ENCODE data around the gene PSMC5. TPM values are rescaled to one million over a fixed set of nuclear protein-coding genes. Genes with fewer than 3 reads are reported as not detected.

The PSMC5 gene
- total RNA-seq, 1 experiment from 2014 or later, result 152 TPM

- ChIA-PET POLR2A (no interaction called here), CTCF (no interaction called here)
- ATAC-seq (no peak), DNase-seq (ENCODE audit: low spot score) (no peak)
- TF ChIP-seq FOXK1 (CRISPR knock-in tag; IDR thresholded peaks at IDR 0.05) (no peak), ATF6 (CRISPR knock-in tag; IDR thresholded peaks at IDR 0.05) (no peak)
- H3K36me3 Mint-ChIP-seq, result peaks cover 93% of the 10 kb centered on the region
- no peaks in the 10 kb centered on the region for H3K27me3 Mint-ChIP-seq (ENCODE audit: low read depth)
- no peak overlapping the region for H3K27ac Mint-ChIP-seq
- H3K9me3 Mint-ChIP-seq, result no peaks in the 10 kb centered on the region
- no peak overlapping the region for H3K4me3 Mint-ChIP-seq
- H3K4me1 Mint-ChIP-seq, result no peaks in the 10 kb centered on the region
Observed at GRCh38 chr17:63809970-63810369, 17.3 kb upstream of the PSMC5 start.

- ATAC-seq (no peak), DNase-seq (ENCODE audit: low spot score) (no peak)
- no peaks in the 10 kb centered on the region for H3K27me3 Mint-ChIP-seq (ENCODE audit: low read depth)
- TF ChIP-seq PREB (CRISPR knock-in tag; IDR thresholded peaks at IDR 0.05; ENCODE audit: borderline replicate concordance) (no peak), MAX (CRISPR knock-in tag; IDR thresholded peaks at IDR 0.05) (no peak), ZNF512 (CRISPR knock-in tag; IDR thresholded peaks at IDR 0.05; ENCODE audit: borderline replicate concordance) (no peak), ZBTB43 (CRISPR knock-in tag; IDR thresholded peaks at IDR 0.05) (no peak), NFE2L1 (CRISPR knock-in tag; IDR thresholded peaks at IDR 0.05) (no peak), ZNF317 (CRISPR knock-in tag; IDR thresholded peaks at IDR 0.05; ENCODE audit: borderline replicate concordance, low read depth) (no peak), ATF2 (CRISPR knock-in tag; IDR thresholded peaks at IDR 0.05; ENCODE audit: borderline replicate concordance, low read depth) (no peak), ZNF416 (CRISPR knock-in tag; IDR thresholded peaks at IDR 0.05) (no peak), ESRRA (CRISPR knock-in tag; IDR thresholded peaks at IDR 0.05; ENCODE audit: borderline replicate concordance) (no peak), PRRX2 (CRISPR knock-in tag; IDR thresholded peaks at IDR 0.05) (no peak), FOXJ3 (CRISPR knock-in tag; IDR thresholded peaks at IDR 0.05; ENCODE audit: borderline replicate concordance) (no peak), ZNF425 (CRISPR knock-in tag; conservative IDR thresholded peaks at IDR 0.05) (no peak), ZMAT4 (CRISPR knock-in tag; IDR thresholded peaks at IDR 0.05) (no peak)
- no peaks in the 10 kb centered on the region for H3K4me1 Mint-ChIP-seq
- H3K36me3 Mint-ChIP-seq, result peaks cover 99% of the 10 kb centered on the region
- H3K9me3 Mint-ChIP-seq, result no peaks in the 10 kb centered on the region
- H3K4me3 Mint-ChIP-seq, result no peak overlapping the region
- no peak overlapping the region for H3K27ac Mint-ChIP-seq
- ChIA-PET CTCF (no interaction called here), POLR2A (no interaction called here)
Observed at GRCh38 chr17:63816123-63816522, 11.1 kb upstream of the PSMC5 start.

Measured in WTC11 (cell line).